ENCODE results near the gene GALM.
"Not testable (repeated sequence)": the region's sequence is repeated elsewhere in the genome, so short reads cannot be mapped to it uniquely, and the experiment has no call there.

GALM gene

DNA sequence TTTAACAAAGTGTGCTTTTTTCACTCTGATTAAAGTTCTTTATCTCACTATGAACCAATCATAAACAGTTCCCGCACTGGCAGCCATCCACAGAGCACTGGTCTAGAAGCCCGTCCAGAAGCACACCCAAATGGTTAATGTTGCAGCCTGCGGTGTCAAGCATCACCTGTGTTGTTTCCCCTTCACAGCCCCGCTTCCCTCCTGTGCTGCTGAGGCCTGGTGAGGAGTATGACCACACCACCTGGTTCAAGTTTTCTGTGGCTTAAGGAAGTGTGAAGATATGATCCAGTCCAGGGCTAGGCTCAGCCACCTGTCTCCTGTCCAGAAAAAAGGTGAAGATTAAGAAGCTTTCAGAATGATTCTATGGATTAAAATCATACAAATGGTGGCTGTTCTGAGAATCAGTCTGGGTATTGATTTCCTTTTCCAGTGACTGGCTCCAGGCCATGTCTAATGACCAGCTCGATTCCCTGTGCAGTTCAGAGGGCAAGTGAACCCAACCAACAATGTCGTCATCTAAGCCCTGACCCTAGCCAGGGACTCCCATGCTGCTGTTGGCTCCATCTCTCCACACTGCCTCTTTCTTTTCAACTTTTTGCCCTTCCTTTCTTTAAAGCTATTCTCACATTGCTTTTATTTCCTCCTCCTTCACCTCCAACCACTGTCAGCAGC is 67.5 kb downstream of the GALM start:
- TF ChIP-seq, protein P1, sequence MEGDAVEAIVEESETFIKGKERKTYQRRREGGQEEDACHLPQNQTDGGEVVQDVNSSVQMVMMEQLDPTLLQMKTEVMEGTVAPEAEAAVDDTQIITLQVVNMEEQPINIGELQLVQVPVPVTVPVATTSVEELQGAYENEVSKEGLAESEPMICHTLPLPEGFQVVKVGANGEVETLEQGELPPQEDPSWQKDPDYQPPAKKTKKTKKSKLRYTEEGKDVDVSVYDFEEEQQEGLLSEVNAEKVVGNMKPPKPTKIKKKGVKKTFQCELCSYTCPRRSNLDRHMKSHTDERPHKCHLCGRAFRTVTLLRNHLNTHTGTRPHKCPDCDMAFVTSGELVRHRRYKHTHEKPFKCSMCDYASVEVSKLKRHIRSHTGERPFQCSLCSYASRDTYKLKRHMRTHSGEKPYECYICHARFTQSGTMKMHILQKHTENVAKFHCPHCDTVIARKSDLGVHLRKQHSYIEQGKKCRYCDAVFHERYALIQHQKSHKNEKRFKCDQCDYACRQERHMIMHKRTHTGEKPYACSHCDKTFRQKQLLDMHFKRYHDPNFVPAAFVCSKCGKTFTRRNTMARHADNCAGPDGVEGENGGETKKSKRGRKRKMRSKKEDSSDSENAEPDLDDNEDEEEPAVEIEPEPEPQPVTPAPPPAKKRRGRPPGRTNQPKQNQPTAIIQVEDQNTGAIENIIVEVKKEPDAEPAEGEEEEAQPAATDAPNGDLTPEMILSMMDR (conservative IDR thresholded peaks at IDR 0.05; ENCODE audit: low read depth, low read length) = no peak
- no peak for DNase-seq (ENCODE audit: low read depth)
- no peak overlapping the region for H3K4me3 ChIP-seq (ENCODE audit: low read depth, low read length)

DNA sequence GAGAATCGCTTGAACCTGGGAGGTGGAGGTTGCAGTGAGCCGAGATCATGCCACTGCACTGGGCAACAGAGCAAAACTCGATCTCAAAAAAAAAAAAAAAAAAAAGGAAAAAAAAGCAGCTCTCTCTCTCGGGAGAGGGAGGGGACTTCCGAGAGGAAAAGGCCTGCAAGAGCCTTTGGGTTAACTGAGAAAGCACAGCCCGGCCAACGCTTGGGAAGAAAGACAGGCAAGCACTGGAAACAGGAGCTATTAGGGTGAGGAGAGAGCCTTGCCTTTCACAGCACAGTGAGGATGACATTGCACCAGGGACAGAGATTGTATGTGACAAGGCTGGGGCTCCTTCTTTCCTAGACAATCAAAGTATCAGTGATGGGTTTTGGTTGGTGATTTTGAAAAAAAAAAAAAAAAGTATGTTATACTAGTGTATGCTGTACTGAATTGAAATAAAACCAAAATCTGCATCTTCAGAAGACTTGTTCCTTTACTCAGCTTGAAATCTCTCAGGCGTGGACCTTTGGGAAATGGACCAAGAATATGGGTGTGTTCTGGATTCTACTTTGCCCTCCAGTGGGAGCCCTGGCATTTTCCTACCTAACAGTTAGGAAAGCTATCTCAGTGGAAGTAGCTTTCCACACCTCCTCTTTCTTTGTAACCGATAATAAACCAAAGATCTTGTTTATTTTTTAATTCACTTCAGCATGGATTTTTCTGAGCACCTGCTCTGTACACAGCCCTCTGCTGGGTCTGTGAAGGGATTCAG is 68.6 kb downstream of the GALM start:
- DNase-seq (ENCODE audit: low read depth) = no peak
- no peak overlapping the region for H3K4me3 ChIP-seq (ENCODE audit: low read depth, low read length)
- TF ChIP-seq, protein P1 (conservative IDR thresholded peaks at IDR 0.05; ENCODE audit: low read depth, low read length) = no peak

DNA sequence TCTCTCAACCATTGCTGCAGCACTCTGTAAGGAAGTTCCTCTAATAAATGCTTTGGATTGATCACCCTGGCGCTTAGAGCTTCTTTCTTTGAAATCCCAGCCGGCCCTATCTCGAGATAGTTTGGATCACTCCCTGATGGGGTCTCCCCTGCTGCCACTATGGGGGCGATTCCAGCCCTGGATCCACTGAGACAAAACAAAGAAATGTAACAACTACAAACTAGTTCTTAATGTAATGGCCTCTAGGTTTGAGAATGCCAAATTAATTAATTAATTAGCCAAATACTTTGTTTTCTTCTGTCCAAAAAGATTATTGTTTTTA is 70.0 kb downstream of the GALM start:
- DNase-seq (ENCODE audit: low read depth) = no peak
- TF ChIP-seq, protein P1 (conservative IDR thresholded peaks at IDR 0.05; ENCODE audit: low read depth, low read length) = no peak
- H3K4me3 ChIP-seq (ENCODE audit: low read depth, low read length) = no peak overlapping the region

DNA sequence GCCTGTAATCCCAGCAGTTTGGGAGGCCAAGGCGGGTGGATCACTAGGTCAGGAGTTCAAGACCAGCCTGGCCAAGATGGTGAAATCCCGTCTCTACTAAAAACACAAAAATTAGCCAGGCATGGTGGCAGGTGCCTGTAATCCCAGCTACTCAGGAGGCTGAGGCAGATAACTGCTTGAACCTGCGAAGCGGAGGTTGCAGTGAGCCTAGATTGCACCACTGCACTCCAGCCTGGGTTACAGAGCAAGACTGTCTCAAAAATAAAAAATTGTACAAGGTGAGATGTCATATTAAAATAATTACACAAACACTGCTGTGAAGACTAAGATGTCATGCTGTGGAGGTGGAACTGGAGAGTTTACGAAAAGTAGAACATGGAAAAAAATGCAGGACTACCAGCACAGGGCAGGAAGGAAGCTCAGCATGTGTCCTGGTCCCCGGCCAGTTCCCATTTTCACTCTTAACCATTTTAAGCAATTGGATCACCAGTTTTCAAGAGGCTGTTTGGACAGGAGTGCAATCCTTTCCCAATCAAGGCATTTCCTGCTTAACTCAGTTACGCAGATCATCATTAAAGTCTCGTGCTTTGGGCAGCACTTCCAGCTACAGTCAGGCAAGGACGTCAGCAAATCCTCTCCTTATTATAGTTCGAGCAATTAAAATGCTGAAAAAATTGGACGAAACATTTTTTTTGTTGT is 71.2 kb downstream of the GALM start:
- not testable (repeated sequence) for H3K4me3 ChIP-seq (ENCODE audit: low read depth, low read length)
- DNase-seq (ENCODE audit: low read depth) = peak; percentile 97

DNA sequence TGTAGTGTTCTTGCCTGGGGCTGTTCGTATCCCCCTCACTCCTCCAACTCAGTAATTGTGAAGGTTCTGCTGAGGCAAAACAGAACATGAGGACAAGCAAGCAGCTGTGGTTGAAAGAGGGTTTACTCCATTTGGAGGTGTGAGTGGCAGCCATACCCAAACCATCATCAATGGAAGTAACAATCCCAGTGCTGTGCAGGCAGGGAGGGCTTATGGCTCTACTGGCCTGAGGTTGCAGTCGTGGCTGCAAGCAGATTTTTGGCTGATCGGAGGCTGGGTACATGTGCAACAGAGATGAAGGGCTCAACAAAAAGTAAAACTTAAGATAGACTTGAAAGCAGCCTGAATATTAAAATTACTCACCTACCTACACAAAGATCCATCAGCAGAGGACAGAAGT is 72.0 kb downstream of the GALM start:
- no peak for DNase-seq (ENCODE audit: low read depth)
- TF ChIP-seq, protein P1 (conservative IDR thresholded peaks at IDR 0.05; ENCODE audit: low read depth, low read length) = no peak
- H3K4me3 ChIP-seq (ENCODE audit: low read depth, low read length) = no peak overlapping the region

DNA sequence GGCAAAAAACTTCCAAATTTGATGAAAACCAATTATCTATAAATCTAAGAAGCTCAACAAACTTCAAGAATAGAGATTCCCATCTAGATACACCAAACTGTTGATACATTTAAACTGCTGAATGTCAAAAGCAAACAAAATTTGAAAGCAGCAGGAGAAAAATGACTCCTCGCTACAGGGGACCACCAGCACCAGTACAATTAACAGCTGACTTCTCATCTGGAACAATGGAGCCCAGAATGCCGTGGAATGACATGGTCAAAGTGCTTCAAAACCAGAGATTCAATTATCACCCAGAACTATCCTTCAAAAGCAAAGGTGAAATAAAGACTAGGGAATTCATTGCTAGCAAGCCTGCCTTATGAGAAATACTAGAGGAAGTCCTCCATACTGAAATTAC is 73.6 kb downstream of the GALM start:
- TF ChIP-seq, protein P1 (conservative IDR thresholded peaks at IDR 0.05; ENCODE audit: low read depth, low read length) = no peak
- no peak for DNase-seq (ENCODE audit: low read depth)
- H3K4me3 ChIP-seq (ENCODE audit: low read depth, low read length) = no peak overlapping the region

DNA sequence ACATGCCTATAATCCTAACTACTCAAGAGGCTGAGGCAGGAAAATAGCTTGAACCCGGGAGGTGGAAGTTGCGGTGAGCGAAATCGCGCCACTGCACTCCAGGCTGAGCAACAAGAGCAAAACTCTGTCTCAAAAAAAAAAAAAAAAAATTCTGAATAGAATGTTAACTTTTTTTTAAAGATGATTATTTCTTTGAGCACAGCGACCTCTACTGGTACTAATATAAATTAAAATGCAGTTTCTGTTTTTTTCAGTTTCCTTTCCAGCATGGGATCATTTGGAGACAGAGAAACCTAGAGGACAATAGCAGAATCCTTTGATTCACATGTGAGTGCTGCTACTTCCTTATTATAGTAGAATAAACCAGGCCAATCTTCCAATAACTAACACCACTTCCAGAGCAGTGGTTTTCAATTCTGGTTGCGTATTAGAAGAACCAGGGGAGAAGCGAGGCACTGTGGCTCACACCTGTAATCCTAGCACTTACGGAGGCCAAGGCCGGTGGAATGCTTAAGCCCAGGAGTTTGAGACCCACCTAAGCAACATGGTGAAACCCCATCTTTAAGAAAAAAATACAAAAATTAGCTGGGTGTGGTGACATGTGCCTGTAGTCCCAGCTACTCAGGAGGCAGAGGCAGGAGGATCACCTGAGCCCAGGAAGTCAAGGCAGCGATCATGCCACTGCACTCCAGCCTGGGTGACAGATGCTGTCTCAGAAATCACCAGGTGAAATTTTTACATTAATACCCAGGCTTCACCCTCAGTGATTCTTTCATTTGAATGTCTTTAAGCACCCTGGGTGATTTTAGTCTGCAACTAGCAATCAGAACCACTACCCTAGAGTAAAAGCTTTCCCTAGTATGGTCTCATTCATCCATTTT is 75.2 kb downstream of the GALM start:
- DNase-seq (ENCODE audit: low read depth) = peak; percentile 61
- H3K4me3 ChIP-seq (ENCODE audit: low read depth, low read length) = no peak overlapping the region
- TF ChIP-seq, protein P1 (conservative IDR thresholded peaks at IDR 0.05; ENCODE audit: low read depth, low read length) = peak; percentile 37
